ENCODE results near the gene CEP83. TPM values are rescaled to one million over a fixed set of nuclear protein-coding genes. Genes with fewer than 3 reads are reported as not detected.

The CEP83 gene
- total RNA-seq, 1 experiment from 2014 or later, result 28.9 TPM

GRCh38 chr12:94289461-94290312 is 170.0 kb downstream of the CEP83 start:
- DNase-seq, result no peak
- H3K4me3 Mint-ChIP-seq (ENCODE audit: low read depth, unreplicated experiment), result no peak overlapping the region
- no peaks in the 10 kb centered on the region for H3K36me3 Mint-ChIP-seq (ENCODE audit: insufficient read depth, unreplicated experiment)
- CTCF ChIA-PET, result interaction anchor here (1.0 kb wide), 1 partner anchor 218 kb away, joined by 3 read pairs; no protein-coding TSS in a partner anchor
- no peak overlapping the region for H3K27ac Mint-ChIP-seq (ENCODE audit: unreplicated experiment)
- no peaks in the 10 kb centered on the region for H3K27me3 Mint-ChIP-seq (ENCODE audit: unreplicated experiment)
- TF ChIP-seq CTCF (IDR thresholded peaks at IDR 0.05; ENCODE audit: unreplicated experiment), result no peak
- no peaks in the 10 kb centered on the region for H3K4me1 Mint-ChIP-seq (ENCODE audit: low read depth, unreplicated experiment)
- intact Hi-C loops (cut with micrococcal nuclease; ENCODE audit: unreplicated experiment), result no loop called here
- no TSS peak for BruUV-seq (replicated peaks)
- H3K9me3 Mint-ChIP-seq (ENCODE audit: low read depth, unreplicated experiment), result no peaks in the 10 kb centered on the region

GRCh38 chr12:94287245-94287628 is 172.4 kb downstream of the CEP83 start:
- H3K4me3 Mint-ChIP-seq (ENCODE audit: low read depth, unreplicated experiment), result no peak overlapping the region
- TF ChIP-seq CTCF (IDR thresholded peaks at IDR 0.05; ENCODE audit: unreplicated experiment), result no peak
- intact Hi-C loops (cut with micrococcal nuclease; ENCODE audit: unreplicated experiment), result no loop called here

GRCh38 chr12:94286583-94287244 is 173.0 kb downstream of the CEP83 start:
- no peak for TF ChIP-seq CTCF (IDR thresholded peaks at IDR 0.05; ENCODE audit: unreplicated experiment)
- Mint-ChIP-seq H3K4me1 (ENCODE audit: low read depth, unreplicated experiment) (peaks cover 15% of the 10 kb centered on the region), H3K9me3 (ENCODE audit: low read depth, unreplicated experiment) (no peaks in the 10 kb centered on the region), H3K4me3 (ENCODE audit: low read depth, unreplicated experiment) (no peak overlapping the region), H3K27ac (ENCODE audit: unreplicated experiment) (no peak overlapping the region), H3K36me3 (ENCODE audit: insufficient read depth, unreplicated experiment) (no peaks in the 10 kb centered on the region), H3K27me3 (ENCODE audit: unreplicated experiment) (no peaks in the 10 kb centered on the region)
- DNase-seq, result no peak
- intact Hi-C loops (cut with micrococcal nuclease; ENCODE audit: unreplicated experiment), result no loop called here
- CTCF ChIA-PET, result no interaction called here
- no TSS peak for BruUV-seq (replicated peaks)

More at GRCh38 chr12:94287245-94287628, 172.4 kb downstream of the CEP83 start:
- DNase-seq, result no peak
- no peaks in the 10 kb centered on the region for H3K36me3 Mint-ChIP-seq (ENCODE audit: insufficient read depth, unreplicated experiment)
- no peak overlapping the region for H3K27ac Mint-ChIP-seq (ENCODE audit: unreplicated experiment)
- H3K9me3 Mint-ChIP-seq (ENCODE audit: low read depth, unreplicated experiment), result no peaks in the 10 kb centered on the region
- no TSS peak for BruUV-seq (replicated peaks)
- H3K27me3 Mint-ChIP-seq (ENCODE audit: unreplicated experiment), result no peaks in the 10 kb centered on the region
- H3K4me1 Mint-ChIP-seq (ENCODE audit: low read depth, unreplicated experiment), result peaks cover 11% of the 10 kb centered on the region
- CTCF ChIA-PET, result no interaction called here

- Mint-ChIP-seq H3K4me3 (ENCODE audit: low read depth, unreplicated experiment) (no peak overlapping the region), H3K27me3 (ENCODE audit: unreplicated experiment) (no peaks in the 10 kb centered on the region), H3K9me3 (ENCODE audit: low read depth, unreplicated experiment) (no peaks in the 10 kb centered on the region), H3K36me3 (ENCODE audit: insufficient read depth, unreplicated experiment) (no peaks in the 10 kb centered on the region), H3K4me1 (ENCODE audit: low read depth, unreplicated experiment) (peaks cover 15% of the 10 kb centered on the region), H3K27ac (ENCODE audit: unreplicated experiment) (no peak overlapping the region)
- intact Hi-C loops (cut with micrococcal nuclease; ENCODE audit: unreplicated experiment), result no loop called here
- DNase-seq, result no peak
- TF ChIP-seq CTCF (IDR thresholded peaks at IDR 0.05; ENCODE audit: unreplicated experiment), result no peak
- CTCF ChIA-PET, result no interaction called here
- BruUV-seq (replicated peaks), result no TSS peak
Observed at GRCh38 chr12:94285943-94286582, 173.6 kb downstream of the CEP83 start.

Data from Calu3 (cell line).